Activated T-cell treated with anti-CD3 and anti-CD28 coated beads, Interleukin-2, amount 50 U/mL, for 48 hours (primary cell): ENCODE data around the gene NKRF.

Source experiments
- DNase-seq, 2 experiments: peaks; one replicate each; pipeline ENCODE4 v3.0.0-alpha.2; 2020

NKRF gene

GRCh38 chrX:119607018-119607389, 780 bp upstream of the NKRF start:
- no peak for DNase-seq

- DNase-seq, result peak; percentile 50 to 56
Measured at GRCh38 chrX:119605464-119606279, 552 bp downstream of the NKRF start.

- no peak for DNase-seq
Measured at GRCh38 chrX:119604766-119605463, 1.3 kb downstream of the NKRF start.

GRCh38 chrX:119602701-119603255, 3.4 kb downstream of the NKRF start:
- DNase-seq, result no peak

GRCh38 chrX:119589810-119590209, 16.4 kb downstream of the NKRF start:
- no peak for DNase-seq

GRCh38 chrX:119583431-119584059, 22.7 kb downstream of the NKRF start:
- DNase-seq, result no peak

- DNase-seq, result no peak
Measured at GRCh38 chrX:119579414-119579813, 26.8 kb downstream of the NKRF start.

GRCh38 chrX:119574394-119575266, 31.6 kb downstream of the NKRF start, which contains the start of gene UBE2A:
Gene UBE2A (plus strand): TSS chrX:119574563. CDS start chrX:119574712, 149 bp downstream.
- peak; percentile 89 to 91 for DNase-seq

GRCh38 chrX:119573840-119574393, 32.3 kb downstream of the NKRF start:
- no peak for DNase-seq

GRCh38 chrX:119573222-119573621, 33.0 kb downstream of the NKRF start:
- DNase-seq, result no peak

- DNase-seq, result no peak
Measured at GRCh38 chrX:119570351-119570835, 35.8 kb downstream of the NKRF start.

GRCh38 chrX:119565107-119565663, 41.0 kb downstream of the NKRF start, which contains the start of gene STEEP1:
Gene STEEP1 (minus strand): TSS chrX:119565409. CDS start chrX:119565355, 54 bp downstream.
- peak; percentile 87 to 88 for DNase-seq

- DNase-seq, result no peak
Measured at GRCh38 chrX:119552508-119552907, 53.7 kb downstream of the NKRF start.

GRCh38 chrX:119549327-119550016, 56.8 kb downstream of the NKRF start:
- DNase-seq, result no peak

- no peak for DNase-seq
Measured at GRCh38 chrX:119541188-119541587, 65.0 kb downstream of the NKRF start.

GRCh38 chrX:119539872-119540271, 66.4 kb downstream of the NKRF start:
- DNase-seq, result peak in 1 of 2 experiments; percentile 19
